OCI-LY3 (cell line): ENCODE data around the gene IRF3.
A peak's percentile ranks its signal among the peaks of the same experiment; 100 is the strongest.

Experiments used
- H2AFZ ChIP-seq: fragments of 200-600, 300-600 bp; shearing (Covaris generic); 2 replicates; pipeline ENCODE4 v1.6.0; 2014; ENCODE audit warnings: antibody characterized with exemption, low read depth, low read length
- H3K27ac ChIP-seq: fragments of 200-600, 300-600 bp; sonication (generic); 2 replicates; pipeline ENCODE4 v1.5.1; 2014; ENCODE audit warnings: mild to moderate bottlenecking, low read length, moderate library complexity, mixed read lengths
- H3K27me3 ChIP-seq: fragments of 200-600, 300-600 bp; sonication (generic); 2 replicates; pipeline ENCODE4 v1.6.1; 2014; ENCODE audit warnings: low read depth, low read length, mixed read lengths
- H3K36me3 ChIP-seq: fragments of 200-600, 300-600 bp; sonication (generic); replicated peaks from 2 replicates; pipeline ENCODE3; 2014; ENCODE audit warnings: low read depth, low read length, mixed read lengths
- H3K4me1 ChIP-seq: fragments of 300-600, 200-600 bp; sonication (generic); 2 replicates; pipeline ENCODE4 v1.6.1; 2014; ENCODE audit warnings: low read length, mixed read lengths
- H3K4me2 ChIP-seq: fragments of 200-600, 300-600 bp; sonication (generic); 2 replicates; pipeline ENCODE4 v1.6.1; 2014; ENCODE audit warnings: low read length, mixed read lengths
- H3K4me3 ChIP-seq: fragments of 300-600, 200-600 bp; sonication (generic); 2 replicates; pipeline ENCODE4 v1.5.1; 2014; ENCODE audit warnings: antibody characterized with exemption, mild to moderate bottlenecking, low read length, moderate library complexity
- H3K79me2 ChIP-seq: fragments of 300-600, 200-600 bp; shearing (Covaris generic); 2 replicates; pipeline ENCODE4 v1.6.1; 2014; ENCODE audit warnings: mild to moderate bottlenecking, low read length, mixed read lengths
- H3K9ac ChIP-seq: fragments of 300-600, 200-600 bp; shearing (Covaris generic); 2 replicates; pipeline ENCODE4 v1.6.0; 2014; ENCODE audit warnings: mild to moderate bottlenecking, low read length, moderate library complexity
- H3K9me3 ChIP-seq: fragments of 200-600, 300-600 bp; shearing (Covaris generic); 2 replicates; pipeline ENCODE4 v1.6.1; 2014; ENCODE audit warnings: low read length, mixed read lengths; ENCODE audit not compliant: insufficient read depth
- H4K20me1 ChIP-seq: fragments of 200-600, 300-600 bp; sonication (generic); 2 replicates; pipeline ENCODE4 v1.6.1; 2016; ENCODE audit warnings: low read length, mixed read lengths; ENCODE audit not compliant: insufficient read depth
- CTCF ChIP-seq: fragments of 200-600, 300-600 bp; sonication (generic); IDR thresholded peaks from 2 replicates; pipeline ENCODE4 v1.5.1; 2014; ENCODE audit warnings: antibody characterized with exemption, low read length, low read depth
- EZH2phosphoT487 ChIP-seq: fragments of 200-600 bp; shearing (Covaris generic); IDR thresholded peaks from 2 replicates; pipeline ENCODE4 v1.6.1; 2018; ENCODE audit warnings: antibody characterized with exemption, mixed run types, low read depth

Gene IRF3

GRCh38 chr19:49666120-49666444 is 425 bp upstream of the IRF3 start:
- H3K36me3 ChIP-seq, result peaks cover 28% of the 10 kb centered on the region
- peak overlapping the region; percentile 44 for H3K27ac ChIP-seq
- peak overlapping the region; percentile 88 for H3K4me3 ChIP-seq
- no peak overlapping the region for H2AFZ ChIP-seq
- peak overlapping the region; percentile 95 for H3K4me2 ChIP-seq
- peaks cover 42% of the 10 kb centered on the region for H3K79me2 ChIP-seq
- H3K9me3 ChIP-seq, result no peaks in the 10 kb centered on the region
- H3K9ac ChIP-seq, result peak overlapping the region; percentile 85
- TF ChIP-seq CTCF, result no peak
- no peak for TF ChIP-seq EZH2phosphoT487
- H3K4me1 ChIP-seq, result peaks cover 14% of the 10 kb centered on the region
- peaks cover 11% of the 10 kb centered on the region for H4K20me1 ChIP-seq
- no peaks in the 10 kb centered on the region for H3K27me3 ChIP-seq

GRCh38 chr19:49665036-49665350 is 664 bp downstream of the IRF3 start:
- Histone ChIP-seq H4K20me1 (peaks cover 12% of the 10 kb centered on the region), H3K27me3 (no peaks in the 10 kb centered on the region), H3K4me2 (peak overlapping the region; percentile 86), H3K4me3 (peak overlapping the region; percentile 88), H3K9ac (peak overlapping the region; percentile 85), H3K79me2 (peaks cover 42% of the 10 kb centered on the region), H3K27ac (peak overlapping the region; percentile 84), H3K4me1 (peaks cover 14% of the 10 kb centered on the region), H3K36me3 (peaks cover 38% of the 10 kb centered on the region), H2AFZ (no peak overlapping the region), H3K9me3 (no peaks in the 10 kb centered on the region)
- TF ChIP-seq CTCF, result no peak
- no peak for TF ChIP-seq EZH2phosphoT487

DNA sequence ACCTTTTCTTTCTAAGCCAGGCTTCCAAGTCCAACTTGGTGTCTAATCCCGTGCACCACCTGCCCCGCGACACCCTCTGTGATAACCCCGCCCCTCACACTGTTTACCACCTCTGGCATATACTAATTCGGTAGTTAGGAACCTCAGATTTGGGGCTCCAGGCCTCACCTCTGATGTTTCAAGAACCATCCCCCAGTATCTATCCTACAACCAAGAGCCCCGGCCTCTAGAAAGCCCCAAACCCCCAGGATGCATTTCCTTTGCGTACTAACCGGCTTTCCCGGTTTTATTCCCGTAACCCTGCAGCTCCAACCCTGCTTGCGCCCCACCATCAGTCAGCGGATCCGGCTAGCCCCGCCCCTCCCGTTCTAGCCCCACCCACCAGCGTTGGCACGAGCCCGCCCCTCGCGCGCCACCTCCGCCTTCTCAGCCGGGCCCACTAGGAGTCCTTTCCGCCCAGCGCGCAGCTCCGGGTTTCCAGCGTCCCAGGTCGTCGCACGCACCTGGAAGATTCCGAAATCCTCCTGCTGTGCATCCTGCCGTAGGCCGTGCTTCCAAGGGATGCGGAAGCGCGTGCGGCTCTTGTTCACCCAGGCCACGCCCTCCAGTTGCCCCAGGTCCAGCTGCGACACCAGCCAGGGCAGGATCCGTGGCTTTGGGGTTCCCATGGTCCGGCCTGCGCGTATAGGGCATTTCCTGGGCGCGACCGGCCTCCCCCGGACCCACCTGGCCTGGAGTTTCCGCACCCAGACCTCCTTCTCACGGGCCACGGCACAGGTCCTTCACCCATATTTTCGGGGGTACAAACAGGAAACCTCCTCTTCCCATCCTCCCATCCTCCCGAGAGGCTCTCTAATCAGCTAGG is 1.3 kb downstream of the IRF3 start:
- peak overlapping the region; percentile 85 for H3K9ac ChIP-seq
- H4K20me1 ChIP-seq, result peaks cover 12% of the 10 kb centered on the region
- peaks cover 42% of the 10 kb centered on the region for H3K79me2 ChIP-seq
- peak overlapping the region; percentile 84 for H3K27ac ChIP-seq
- H3K4me3 ChIP-seq, result peak overlapping the region; percentile 88
- peaks cover 39% of the 10 kb centered on the region for H3K36me3 ChIP-seq
- TF ChIP-seq CTCF (no peak), EZH2phosphoT487 (no peak)
- peak overlapping the region; percentile 86 for H3K4me2 ChIP-seq
- H3K9me3 ChIP-seq, result no peaks in the 10 kb centered on the region
- no peak overlapping the region for H2AFZ ChIP-seq
- H3K4me1 ChIP-seq, result peaks cover 14% of the 10 kb centered on the region
- no peaks in the 10 kb centered on the region for H3K27me3 ChIP-seq

GRCh38 chr19:49663224-49663623 is 2.4 kb downstream of the IRF3 start:
- H3K79me2 ChIP-seq, result peaks cover 42% of the 10 kb centered on the region
- H3K9me3 ChIP-seq, result no peaks in the 10 kb centered on the region
- H3K36me3 ChIP-seq, result peaks cover 48% of the 10 kb centered on the region
- H4K20me1 ChIP-seq, result peaks cover 12% of the 10 kb centered on the region
- no peak overlapping the region for H2AFZ ChIP-seq
- H3K27ac ChIP-seq, result no peak overlapping the region
- H3K9ac ChIP-seq, result no peak overlapping the region
- peaks cover 14% of the 10 kb centered on the region for H3K4me1 ChIP-seq
- TF ChIP-seq EZH2phosphoT487, result no peak
- no peak for TF ChIP-seq CTCF
- no peak overlapping the region for H3K4me2 ChIP-seq
- no peak overlapping the region for H3K4me3 ChIP-seq
- no peaks in the 10 kb centered on the region for H3K27me3 ChIP-seq
